Activated CD4-positive, alpha-beta T cell treated with anti-CD3 and anti-CD28 coated beads, Interleukin-2, amount 50 U/mL, for 1 hour (primary cell): ENCODE data around the gene PYY.
"Not testable (repeated sequence)": the region's sequence is repeated elsewhere in the genome, so short reads cannot be mapped to it uniquely, and the experiment has no call there.

Source experiments
- DNase-seq: peaks from one replicate; pipeline ENCODE4 v3.0.0-alpha.2; 2020

Gene PYY

DNA sequence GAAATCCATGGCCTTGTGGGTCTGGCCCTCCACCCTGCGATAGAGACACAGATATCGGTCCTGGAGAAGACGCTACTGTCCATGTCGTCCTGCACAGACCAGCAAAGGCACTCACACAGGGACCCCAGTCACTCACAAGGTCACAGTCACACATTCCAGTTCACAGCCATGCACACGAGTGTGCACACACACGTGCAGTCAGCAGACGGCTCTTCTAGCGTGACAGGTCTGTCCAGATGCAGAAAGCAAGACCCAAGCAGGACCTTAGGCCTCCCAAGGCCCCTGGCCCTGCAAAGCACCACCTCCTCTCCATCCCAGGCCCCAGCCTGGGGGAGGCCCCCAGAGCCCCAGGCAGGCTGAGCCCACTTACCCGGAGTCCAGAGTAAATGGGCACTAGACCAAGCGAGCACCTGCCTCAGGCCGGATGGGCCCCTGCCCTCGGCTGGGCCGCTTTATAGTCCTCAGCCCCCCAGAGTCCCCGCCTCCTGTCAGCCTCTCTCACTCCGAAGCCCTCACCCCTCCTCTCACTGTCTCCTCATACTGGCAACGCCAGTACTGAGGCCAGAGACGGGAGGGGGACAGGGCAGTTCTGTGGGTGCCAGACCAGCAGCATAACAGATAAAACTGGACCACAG, 11.6 kb downstream of the PYY start, which contains the start of gene PPY:
TSS of gene PPY (minus strand) at position 426 of the 635 bp plus-strand sequence. CDS start 822 bp downstream, outside the sequence.
- DNase-seq = no peak

DNA sequence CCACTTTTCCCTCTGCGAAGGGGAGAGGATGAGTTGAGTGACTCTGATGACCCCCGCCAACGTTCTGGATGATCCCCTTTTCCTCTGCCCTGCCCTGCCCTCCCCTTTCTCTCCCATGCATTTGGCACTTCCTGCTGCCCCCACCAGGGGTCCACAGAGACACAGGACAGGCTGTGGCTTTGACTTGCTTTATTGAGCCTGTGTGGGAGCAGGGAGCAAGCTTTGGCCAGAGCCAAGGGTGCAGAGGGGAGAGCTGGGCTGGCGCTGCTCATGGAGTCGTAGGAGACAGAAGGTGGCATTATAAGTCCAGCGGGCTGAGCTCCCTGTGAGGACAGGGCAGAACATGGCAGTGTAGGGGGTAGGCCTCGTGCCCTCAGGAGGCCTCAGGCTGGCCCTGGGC, 13.1 kb downstream of the PYY start:
- no peak for DNase-seq

GRCh38 chr17:43939886-43940285, 13.9 kb downstream of the PYY start:
- DNase-seq = no peak

GRCh38 chr17:43939452-43939851, 14.3 kb downstream of the PYY start:
- not testable (repeated sequence) for DNase-seq

- DNase-seq = no peak
Measured at GRCh38 chr17:43938838-43939182, 14.9 kb downstream of the PYY start.

- no peak for DNase-seq
Measured at GRCh38 chr17:43936434-43936833, 17.3 kb downstream of the PYY start.

DNA sequence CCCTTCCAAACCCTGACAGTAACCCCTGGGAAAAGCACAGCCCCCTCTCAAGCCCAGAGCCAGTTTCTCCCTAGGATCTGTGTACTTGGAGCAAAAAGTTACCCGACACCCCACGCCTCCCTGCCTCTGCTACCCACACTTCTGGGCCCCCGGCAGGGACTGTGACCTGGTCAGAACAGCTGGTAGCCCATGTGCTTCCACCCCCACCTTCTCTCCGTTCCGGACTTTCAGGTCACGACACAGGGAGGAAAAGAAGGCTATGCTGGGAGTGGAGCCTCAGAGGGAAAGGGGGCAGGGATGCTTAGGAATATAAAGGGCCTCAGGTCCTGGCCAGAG, 17.8 kb downstream of the PYY start:
- DNase-seq = no peak

DNA sequence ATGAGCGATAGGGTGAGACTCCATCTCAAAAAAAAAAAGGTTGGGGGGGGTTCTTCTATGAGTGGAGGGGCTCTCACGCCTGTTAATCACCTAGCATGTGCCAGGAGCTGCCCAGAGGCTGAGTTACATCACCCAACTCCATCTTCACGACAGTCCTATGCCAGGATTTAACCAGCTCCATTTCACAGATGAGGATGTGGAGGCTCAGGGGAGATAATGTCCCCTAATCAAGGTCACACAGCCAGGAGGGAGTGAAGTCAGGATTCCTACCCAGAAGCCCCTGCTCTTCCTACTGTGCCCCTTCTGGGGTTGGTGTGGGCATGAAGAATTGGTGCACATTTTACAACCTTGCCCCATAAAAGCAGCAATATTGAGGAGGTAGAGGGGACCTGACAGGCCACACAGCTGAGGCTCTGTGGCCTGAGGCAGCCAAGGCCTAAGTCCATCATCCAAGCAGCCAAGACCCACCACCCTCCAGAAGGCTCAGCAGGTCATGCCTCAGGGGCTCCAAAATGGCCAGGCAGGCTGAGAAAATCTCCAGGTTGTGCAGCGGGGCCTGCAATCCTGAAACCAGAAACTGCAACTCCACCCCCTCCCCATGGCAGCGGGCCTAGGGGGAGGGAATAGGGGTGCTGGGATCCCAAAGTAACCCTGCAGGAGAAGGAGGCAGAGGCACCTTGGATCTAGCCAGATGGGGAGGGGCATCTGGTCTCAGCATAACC, 18.4 kb downstream of the PYY start:
- no peak for DNase-seq

GRCh38 chr17:43932923-43933322, 20.8 kb downstream of the PYY start:
- no peak for DNase-seq

DNA sequence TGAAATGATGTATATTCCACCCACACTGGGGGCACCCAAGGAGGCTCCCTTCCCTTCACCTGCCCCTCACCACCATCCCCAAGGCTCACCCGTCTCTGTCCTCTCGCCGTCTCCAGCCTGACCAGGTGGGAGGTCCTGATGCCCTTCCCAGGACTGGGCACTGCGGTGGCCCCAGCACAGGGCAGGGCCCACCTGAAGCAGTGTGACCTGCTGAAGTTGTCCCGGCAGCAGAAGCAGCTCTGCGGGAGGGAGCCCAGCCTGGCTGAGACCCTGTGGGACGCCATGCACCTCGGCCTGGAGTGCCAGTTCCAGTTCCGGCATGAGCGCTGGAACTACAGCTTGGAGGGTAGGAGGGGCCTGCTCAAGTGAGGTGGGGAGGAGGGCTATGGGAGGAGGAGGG, 21.4 kb downstream of the PYY start:
- no peak for DNase-seq

- DNase-seq = no peak
Measured at GRCh38 chr17:43931062-43931571, 22.6 kb downstream of the PYY start.

- DNase-seq = no peak
Measured at GRCh38 chr17:43928609-43929008, 25.1 kb downstream of the PYY start.

GRCh38 chr17:43927929-43928328, 25.8 kb downstream of the PYY start:
- not testable (repeated sequence) for DNase-seq

GRCh38 chr17:43927060-43927864, 26.5 kb downstream of the PYY start:
- no peak for DNase-seq

DNA sequence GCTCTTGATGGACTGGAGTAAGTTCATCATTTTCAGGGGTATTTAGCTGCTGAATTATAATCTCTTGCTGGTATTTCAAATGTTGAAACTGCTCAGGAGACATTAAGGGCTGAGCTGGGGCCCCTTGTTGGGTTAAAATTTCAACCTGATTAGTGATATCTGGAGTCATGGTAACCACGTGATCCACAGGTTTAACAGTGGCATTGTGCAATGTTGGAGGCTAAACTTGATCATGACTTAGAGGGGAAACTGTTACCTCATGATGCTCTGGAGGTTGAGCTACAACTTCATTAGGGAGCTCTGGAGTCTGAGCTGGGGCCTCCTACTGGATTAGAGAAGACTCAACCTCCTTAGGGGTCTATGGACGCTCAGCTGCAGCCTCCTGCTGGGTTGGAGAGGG, 29.2 kb downstream of the PYY start:
- no peak for DNase-seq

GRCh38 chr17:43920500-43921095, 33.1 kb downstream of the PYY start:
- no peak for DNase-seq

DNA sequence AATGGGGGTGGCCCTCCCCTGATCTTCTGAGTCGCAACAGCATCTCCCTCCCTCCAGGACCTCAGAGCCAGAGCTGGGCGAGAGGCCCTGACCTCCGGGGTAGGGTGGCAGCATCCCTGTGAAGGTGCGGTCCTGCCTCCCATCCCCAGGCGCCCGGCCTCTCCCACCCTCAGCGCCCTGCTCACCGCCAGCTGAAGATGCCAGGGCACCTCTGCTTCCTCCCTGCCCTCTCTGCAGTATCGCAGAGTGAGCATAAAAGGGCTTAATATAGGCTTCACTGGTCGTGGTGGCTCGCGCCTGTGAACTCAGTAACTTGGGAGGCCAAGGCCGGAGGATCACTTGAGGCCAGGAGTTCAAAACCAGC, 35.7 kb downstream of the PYY start:
- no peak for DNase-seq

GRCh38 chr17:43917348-43918025, 36.3 kb downstream of the PYY start:
- DNase-seq = peak; percentile 41

GRCh38 chr17:43917016-43917347, 36.8 kb downstream of the PYY start:
- DNase-seq = no peak

GRCh38 chr17:43916385-43916784, 37.4 kb downstream of the PYY start:
- no peak for DNase-seq

- DNase-seq = no peak
Measured at GRCh38 chr17:43915559-43915958, 38.2 kb downstream of the PYY start.

DNA sequence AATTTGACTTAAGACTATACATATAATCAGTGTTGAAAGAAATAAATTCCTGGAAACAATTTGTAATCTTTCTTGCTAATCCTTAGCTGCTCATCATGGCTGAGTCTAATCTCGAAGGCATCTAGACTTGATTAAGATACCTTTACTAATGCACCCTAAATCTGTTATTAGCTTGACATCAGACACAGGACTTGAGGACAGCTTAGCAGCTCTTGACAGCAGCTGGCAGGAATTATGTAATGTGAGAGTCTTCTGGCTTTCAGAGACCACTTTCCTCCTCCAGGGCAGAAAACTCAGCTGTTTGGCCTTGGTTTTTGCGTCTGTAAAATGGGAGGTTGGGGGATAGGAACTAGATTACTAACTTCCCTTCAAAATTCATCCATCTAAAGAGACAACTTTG, 39.3 kb downstream of the PYY start:
- DNase-seq = no peak

GRCh38 chr17:43913584-43913983, 40.2 kb downstream of the PYY start:
- DNase-seq = no peak
